PFSK-1 (cell line): ENCODE data around the gene PREX1.

Experiments used
- FOXP2 ChIP-seq: optimal IDR thresholded peaks from 2 replicates; pipeline ENCODE3; 2011; ENCODE audit warnings: borderline replicate concordance, control low read depth, inconsistent platforms; ENCODE audit not compliant: insufficient read depth; ENCODE audit errors: extremely low read length, extremely low read depth
- POLR2AphosphoS5 ChIP-seq: IDR thresholded peaks from 2 replicates; pipeline ENCODE4 v1.6.1; 2012; ENCODE audit warnings: low read depth, mild to moderate bottlenecking, control low read depth, low read length, moderate library complexity
- REST ChIP-seq, 2 experiments: IDR thresholded peaks; 2 replicates each; pipeline versions ENCODE4 v1.6.1 to v1.8.0; 2011 to 2012; ENCODE audit warnings: low read depth in 2 of 2, low read length in 2 of 2, control low read depth in 1 of 2, inconsistent platforms in 1 of 2, mild to moderate bottlenecking in 1 of 2, moderate library complexity in 1 of 2; ENCODE audit not compliant: insufficient read depth in 1 of 2
- SIN3A ChIP-seq: IDR thresholded peaks from 2 replicates; pipeline ENCODE4 v1.6.1; 2012; ENCODE audit warnings: mild to moderate bottlenecking, low read length, moderate library complexity, borderline replicate concordance; ENCODE audit not compliant: insufficient read depth
- TAF1 ChIP-seq: IDR thresholded peaks from 2 replicates; pipeline ENCODE4 v1.6.1; 2012; ENCODE audit warnings: low read length, control low read depth, borderline replicate concordance; ENCODE audit not compliant: insufficient read depth

The PREX1 gene

DNA sequence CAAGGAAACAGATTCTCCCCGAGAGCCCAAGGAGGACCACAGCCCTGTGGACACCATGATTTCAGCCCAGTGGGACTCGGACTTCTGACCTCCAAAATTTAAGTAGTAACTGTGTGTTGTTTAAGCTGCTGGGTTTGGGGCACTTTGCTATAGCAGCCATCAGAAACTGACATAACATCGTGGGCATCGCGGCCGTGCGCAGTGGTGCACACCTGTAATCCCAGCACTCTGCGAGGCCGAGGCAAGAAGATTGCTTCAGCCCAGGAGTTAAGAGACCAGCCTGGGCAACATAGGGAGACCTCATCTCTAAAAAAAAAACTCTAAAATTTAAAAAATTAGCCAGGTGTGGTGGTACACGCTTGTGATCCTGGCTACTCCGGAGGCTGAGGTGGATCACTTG lies 175.8 kb downstream of the PREX1 start:
- no peak for TF ChIP-seq POLR2AphosphoS5
- TF ChIP-seq REST (IDR thresholded peaks at IDR 0.05; ENCODE audit: insufficient read depth in 1 of 2, low read depth in 2 of 2, low read length in 2 of 2) = no peak

DNA sequence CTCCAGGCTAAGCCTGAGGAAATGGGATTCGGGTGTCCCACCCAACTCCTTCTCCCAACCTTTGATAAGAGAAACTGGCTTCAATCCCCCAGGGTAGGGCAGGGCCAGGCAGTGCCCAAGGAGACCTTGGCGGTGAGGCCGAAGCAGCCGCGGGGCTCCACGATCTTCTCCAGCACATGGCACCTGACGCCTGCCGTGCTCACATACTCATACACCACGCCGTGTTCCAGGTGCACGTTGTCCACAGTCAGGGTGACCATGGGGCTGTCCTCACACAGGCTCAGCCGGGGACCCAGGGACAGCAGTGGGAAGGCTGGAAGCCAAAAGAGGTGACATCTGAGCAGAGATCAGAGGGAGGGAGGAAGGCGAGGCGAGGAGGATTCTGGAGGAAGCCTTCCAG lies 176.5 kb downstream of the PREX1 start:
- TF ChIP-seq SIN3A = no peak
- TF ChIP-seq POLR2AphosphoS5 = no peak
- TF ChIP-seq TAF1 = no peak

GRCh38 chr20:48649868-48650267 lies 177.9 kb downstream of the PREX1 start:
- TF ChIP-seq POLR2AphosphoS5 (no peak), SIN3A (no peak), FOXP2 (no peak), REST (IDR thresholded peaks at IDR 0.05; ENCODE audit: insufficient read depth in 1 of 2, low read depth in 2 of 2, low read length in 2 of 2) (no peak), TAF1 (no peak)

DNA sequence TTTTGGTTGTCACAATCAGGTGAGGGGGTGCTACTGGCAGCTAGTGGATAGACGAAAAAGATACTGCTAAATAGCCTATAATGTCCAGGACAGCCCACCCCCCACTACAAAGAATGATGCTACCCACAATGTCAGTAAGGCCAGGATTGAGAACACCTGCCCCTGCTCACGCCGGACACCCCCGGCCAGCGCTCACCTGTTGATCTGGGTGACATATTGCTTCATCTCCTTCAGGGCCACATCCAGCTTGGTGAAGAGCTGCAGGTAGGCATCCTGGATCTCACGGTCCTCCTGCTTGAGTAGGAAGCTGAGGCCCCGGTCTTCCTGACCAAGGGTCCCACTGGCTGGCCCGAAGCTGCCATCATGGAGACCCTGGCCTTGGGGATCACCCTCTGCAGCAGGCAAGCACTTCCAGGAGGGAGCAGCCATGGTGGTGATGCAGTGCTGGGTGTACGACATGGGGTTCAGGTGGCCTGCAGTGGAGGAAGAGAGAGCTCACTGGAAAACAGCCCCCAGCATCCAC lies 178.6 kb downstream of the PREX1 start:
- TF ChIP-seq REST (IDR thresholded peaks at IDR 0.05; ENCODE audit: insufficient read depth in 1 of 2, low read depth in 2 of 2, low read length in 2 of 2) (no peak), POLR2AphosphoS5 (no peak), FOXP2 (no peak), TAF1 (no peak), SIN3A (no peak)

DNA sequence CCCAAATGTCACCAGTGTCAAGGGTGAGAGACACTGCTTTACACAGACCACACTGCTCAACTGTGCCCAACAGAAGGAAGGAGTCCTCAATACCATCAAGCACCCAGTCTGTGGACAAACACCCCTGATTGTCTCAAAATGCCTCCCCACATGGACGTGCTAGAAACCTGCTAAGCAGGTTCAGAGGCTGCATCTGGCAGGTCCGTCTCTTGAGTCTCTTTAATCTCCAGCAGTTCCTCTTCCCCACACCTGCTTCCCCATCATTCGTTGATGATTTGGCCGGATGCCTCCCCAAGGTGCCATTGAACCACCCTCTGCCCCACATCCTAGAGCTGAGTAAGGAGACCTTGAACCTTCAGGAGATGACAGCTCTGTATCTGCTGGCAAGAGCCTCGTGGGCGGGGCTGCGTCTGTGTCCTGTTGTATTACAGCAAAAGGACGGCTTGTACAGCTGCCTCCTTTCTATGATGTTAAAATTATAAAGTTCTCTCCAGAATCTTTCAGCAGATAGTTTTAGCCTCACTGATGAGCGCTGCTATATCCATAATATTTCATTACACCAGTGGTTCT lies 179.2 kb downstream of the PREX1 start:
- no peak for TF ChIP-seq FOXP2
- no peak for TF ChIP-seq TAF1
- TF ChIP-seq POLR2AphosphoS5 = no peak
- TF ChIP-seq REST (IDR thresholded peaks at IDR 0.05; ENCODE audit: insufficient read depth in 1 of 2, low read depth in 2 of 2, low read length in 2 of 2) = no peak
- TF ChIP-seq SIN3A = no peak
